Pancreas (tissue), 10 donors: ENCODE results near the gene CACNB1. TPM values are rescaled to one million over a fixed set of nuclear protein-coding genes. Genes with fewer than 3 reads are reported as not detected.
A peak's percentile ranks its signal among the peaks of the same experiment; 100 is the strongest.

Source experiments
- ATAC-seq, 4 donors: fragments of 200-7000 bp; cut with Tn5 transposase; one replicate each; pipeline versions ENCODE4 v1.8.0 to v1.9.1; 2020; ENCODE audit warnings: mild to moderate bottlenecking in 4 of 4, moderate library complexity in 4 of 4
- DNase-seq, 6 donors: peaks; one replicate each; pipeline ENCODE4 v3.0.0-alpha.2; 2020
- FAIRE-seq: peaks from 2 replicates; lab custom pipeline; 2012; peaks lifted over from hg19 to GRCh38; lab: Jason Lieb, UNC
- H3K27ac ChIP-seq, 4 donors: fragments of 200-600 bp; sonication (generic); 1 replicate in 3 of 4; 2 replicates in 1 of 4; pipeline versions ENCODE4 v1.5.0 to v1.8.0; 2020
- H3K27me3 ChIP-seq, 4 donors: fragments of 200-600 bp; one replicate each; pipeline ENCODE4 v1.8.0; 2021
- H3K36me3 ChIP-seq, 3 donors: fragments of 200-600 bp; sonication (generic) in 1 of 3; one replicate each; pipeline versions ENCODE4 v1.5.0 to v1.8.0; 2020 to 2021
- H3K4me1 ChIP-seq, 3 donors: fragments of 200-600 bp; one replicate each; pipeline ENCODE4 v1.8.0; 2021
- H3K4me3 ChIP-seq, 4 donors: fragments of 200-600 bp; sonication (generic) in 2 of 4; one replicate each; pipeline versions ENCODE4 v1.5.0 to v1.8.0; 2020 to 2021
- H3K9me3 ChIP-seq, 4 donors: fragments of 200-600 bp; one replicate each; pipeline ENCODE4 v1.8.0; 2021
- CTCF ChIP-seq, 4 donors: fragments of 200-600 bp; sonication (generic) in 3 of 4; IDR thresholded peaks; one replicate each; pipeline versions ENCODE4 v1.5.0 to v1.8.0; 2021; ENCODE audit warnings: antibody characterized with exemption in 4 of 4
- WGBS, 2 donors: extraction: QIAGEN DNeasy Blood & Tissue Kit; methylation state at CpG; one replicate each; pipeline ENCODE4 v1.1.7; 2013; 5-methylcytosine and 5-hydroxymethylcytosine counted together
- intact Hi-C, 3 donors: fragments of 100-400 bp; cut with DNase I; formaldehyde crosslinking; loops; one replicate each; pipeline versions ENCODE4 v1.11.1 to v1.14.2; 2022
- polyA plus RNA-seq, 2 donors: library from polyadenylated mRNA; stranded (reverse); fragments of 200-250 nt; gene quantifications; one replicate each; pipeline ENCODE4 v1.2.3, GENCODE V29; 2013
- total RNA-seq, 6 donors: library from RNA; stranded (reverse); fragmentation: NEBNext Ultra II Directional in 4 of 6; extraction: Animal tissue kit (Norgen Biotek cat#: 25700) in 4 of 6; gene quantifications; one replicate each; pipeline versions ENCODE4 v1.2.1 to v1.2.4, GENCODE V29; 2021 to 2023
- donor health status: healthy with polysubstance abuse.
- donor health status: DM: no; HTN: no; CAD: no; lungs with moderate emphysema.
- donor health status: DM: no; HTN: no; CAD: no.
- donor health status: control.
- donor health status: control.
- donor health status: Bipolar disorder and iron deficiency.
- donor health status: DM: yes; HTN: yes; CAD: no.
- donor health status: DM: no; HTN: no; CAD: no.
- donor health status: DM: no; HTN: no; CAD: no.
- donor health status: DM: yes; HTN: yes; CAD: no.

Gene CACNB1
- total and polyA plus RNA-seq, 8 donors = 1.8 to 6.8 (median 2.9) TPM

- no peaks in the 10 kb centered on the region for H3K9me3 ChIP-seq
- WGBS, 2 donors = 56 to 68% methylated on average over 7 of the region's 7 CpGs
- no peaks in the 10 kb centered on the region for H3K27me3 ChIP-seq
- H3K4me1 ChIP-seq = no peaks in the 10 kb centered on the region
- DNase-seq = peak in 2 of 6 donors; percentile 30 to 47
- no peak overlapping the region for H3K27ac ChIP-seq
- H3K36me3 ChIP-seq = peaks cover 5 to 20% (median 14%) of the 10 kb centered on the region in 3 donors
- no peak for TF ChIP-seq CTCF (IDR thresholded peaks at IDR 0.05)
- ATAC-seq = no peak
- no peak for FAIRE-seq
- no peak overlapping the region for H3K4me3 ChIP-seq
- intact Hi-C loops = no loop called here
These were observed 10.7 kb upstream of the CACNB1 start for GRCh38 chr17:39208136-39208535.

- ATAC-seq (no peak), FAIRE-seq (no peak)
These were observed 7.7 kb upstream of the CACNB1 start for GRCh38 chr17:39205112-39205526.

GRCh38 chr17:39204245-39204644, 6.8 kb upstream of the CACNB1 start:
- Histone ChIP-seq H3K9me3 (no peaks in the 10 kb centered on the region), H3K27ac (no peak overlapping the region), H3K36me3 (peaks cover 5 to 39% (median 27%) of the 10 kb centered on the region in 3 donors), H3K27me3 (no peaks in the 10 kb centered on the region), H3K4me1 (peaks cover 0 to 13% (median 12%) of the 10 kb centered on the region in 3 donors), H3K4me3 (no peak overlapping the region)
- no peak for TF ChIP-seq CTCF (IDR thresholded peaks at IDR 0.05)
- no peak for ATAC-seq
- FAIRE-seq = no peak
- intact Hi-C loops = no loop called here
- WGBS, 2 donors = 92 to 97% methylated on average over 7 to 8 of the region's 8 CpGs
- DNase-seq = no peak

More at GRCh38 chr17:39205112-39205526, 7.7 kb upstream of the CACNB1 start:
- peaks cover 5 to 39% (median 27%) of the 10 kb centered on the region in 3 donors for H3K36me3 ChIP-seq
- WGBS, 2 donors = 81 to 86% methylated on average over 3 of the region's 3 CpGs
- peaks cover 0 to 13% (median 12%) of the 10 kb centered on the region in 3 donors for H3K4me1 ChIP-seq
- intact Hi-C loops = no loop called here
- DNase-seq = peak in 1 of 6 donors; percentile 15
- H3K4me3 ChIP-seq = no peak overlapping the region
- H3K9me3 ChIP-seq = no peaks in the 10 kb centered on the region
- H3K27ac ChIP-seq = no peak overlapping the region
- no peak for TF ChIP-seq CTCF (IDR thresholded peaks at IDR 0.05)
- H3K27me3 ChIP-seq = no peaks in the 10 kb centered on the region

GRCh38 chr17:39200957-39201510, 3.6 kb upstream of the CACNB1 start:
- no peak for ATAC-seq
- WGBS, 2 donors = 24 to 32% methylated on average over 11 of the region's 11 CpGs
- peak overlapping the region; percentile 73 to 96 (median 86) for H3K4me3 ChIP-seq
- peaks cover 0 to 13% (median 12%) of the 10 kb centered on the region in 3 donors for H3K4me1 ChIP-seq
- FAIRE-seq = no peak
- H3K36me3 ChIP-seq = peaks cover 5 to 39% (median 27%) of the 10 kb centered on the region in 3 donors
- H3K27me3 ChIP-seq = no peaks in the 10 kb centered on the region
- intact Hi-C loops = no loop called here
- no peaks in the 10 kb centered on the region for H3K9me3 ChIP-seq
- no peak for DNase-seq
- peak overlapping the region in 3 of 4 donors; percentile 94 to 99 (median 99) for H3K27ac ChIP-seq
- no peak for TF ChIP-seq CTCF (IDR thresholded peaks at IDR 0.05)
